Stimulated activated CD8-positive, alpha-beta memory T cell treated with anti-CD3 and anti-CD28 coated beads, Interleukin-2, amount 100 ng/mL, for 1 hour (primary cell): Measurements from ENCODE around the gene GJA4.
"Not testable (repeated sequence)": the region's sequence is repeated elsewhere in the genome, so short reads cannot be mapped to it uniquely, and the experiment has no call there.

Experiments
- DNase-seq, 2 donors: peaks; one replicate each; pipeline ENCODE4 v3.0.0-alpha.2; 2020; ENCODE audit warnings: low read depth in 2 of 2

Gene GJA4

GRCh38 chr1:34770891-34771504 is 21.8 kb upstream of the GJA4 start:
- no peak for DNase-seq

GRCh38 chr1:34771573-34772371 is 21.0 kb upstream of the GJA4 start:
- no peak for DNase-seq

DNA sequence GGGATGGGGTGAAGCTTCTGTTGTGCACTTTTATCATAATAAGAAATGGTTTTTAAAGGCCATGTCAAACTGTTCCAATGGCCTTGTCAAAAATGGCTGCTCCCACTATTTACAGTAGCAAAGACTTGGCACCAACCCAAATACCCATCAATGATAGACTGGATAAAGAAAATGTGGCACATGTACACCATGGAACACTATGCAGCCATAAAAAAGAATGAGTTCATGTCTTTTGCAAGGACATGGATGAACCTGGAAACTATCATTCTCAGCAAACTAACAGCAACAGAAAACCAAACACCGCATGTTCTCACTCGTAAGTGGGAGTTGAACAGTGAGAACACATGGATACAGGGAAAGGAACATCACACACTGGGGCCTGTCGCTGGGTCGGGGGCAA is 19.7 kb upstream of the GJA4 start:
- DNase-seq = not testable (repeated sequence)

DNA sequence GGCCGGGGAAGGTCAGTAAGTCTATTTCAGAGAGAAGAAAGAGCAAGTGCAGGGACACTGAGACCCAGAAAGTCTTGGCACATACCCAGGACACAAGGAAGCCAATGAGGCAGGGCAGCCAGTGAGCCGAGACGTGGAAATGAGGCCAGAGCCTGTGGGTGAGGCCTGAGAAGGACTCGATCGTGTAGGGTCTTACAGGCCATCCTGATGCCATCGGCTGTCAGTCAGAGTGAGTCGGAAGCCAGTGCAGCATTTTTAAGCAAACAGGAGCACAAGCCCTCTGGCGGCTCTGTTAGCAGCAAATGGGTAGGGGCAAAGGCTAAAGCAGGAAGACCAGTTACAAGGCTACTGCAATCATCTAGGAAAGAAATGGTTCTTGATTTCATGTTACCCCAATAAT is 17.8 kb upstream of the GJA4 start:
- no peak for DNase-seq

GRCh38 chr1:34776911-34777310 is 15.9 kb upstream of the GJA4 start:
- DNase-seq = no peak

- no peak for DNase-seq
Measured at GRCh38 chr1:34777519-34778321, 15.1 kb upstream of the GJA4 start.

DNA sequence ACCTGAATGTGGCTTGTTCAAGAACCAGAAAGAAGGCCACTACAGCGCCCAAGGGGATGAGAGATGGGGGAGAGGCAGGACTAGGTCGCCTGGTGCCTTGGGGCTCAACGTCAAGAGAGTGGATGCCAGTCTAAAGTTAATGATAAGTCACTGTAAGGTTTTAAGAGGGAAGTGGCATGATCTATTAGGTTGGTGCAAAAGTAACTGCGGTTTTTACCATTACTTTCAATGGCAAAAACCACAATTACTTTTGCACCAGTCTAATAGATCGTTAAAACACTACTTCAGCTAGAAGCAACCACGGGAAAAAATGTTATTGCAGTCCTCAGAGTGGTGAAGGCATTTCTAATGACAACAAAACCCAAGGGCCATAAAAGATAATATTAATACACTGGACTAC is 14.4 kb upstream of the GJA4 start:
- no peak for DNase-seq

DNA sequence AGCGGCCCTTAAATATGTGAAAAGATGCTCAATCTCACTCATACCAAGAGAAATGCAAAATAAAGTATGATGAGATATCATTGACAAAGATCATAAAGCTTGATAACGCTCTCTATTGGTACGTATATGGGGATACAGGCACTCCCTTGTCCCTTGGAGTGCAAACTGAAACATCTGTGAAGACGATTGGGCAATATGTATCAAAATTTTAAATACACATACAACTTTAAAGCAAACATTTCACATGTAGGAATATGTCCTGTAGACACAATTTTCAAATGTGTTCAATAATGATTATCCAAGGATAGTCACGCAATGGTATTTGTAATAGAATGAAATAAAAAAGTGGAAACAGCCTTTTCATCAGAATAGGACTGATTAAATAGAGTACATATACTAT is 13.8 kb upstream of the GJA4 start:
- DNase-seq = no peak

DNA sequence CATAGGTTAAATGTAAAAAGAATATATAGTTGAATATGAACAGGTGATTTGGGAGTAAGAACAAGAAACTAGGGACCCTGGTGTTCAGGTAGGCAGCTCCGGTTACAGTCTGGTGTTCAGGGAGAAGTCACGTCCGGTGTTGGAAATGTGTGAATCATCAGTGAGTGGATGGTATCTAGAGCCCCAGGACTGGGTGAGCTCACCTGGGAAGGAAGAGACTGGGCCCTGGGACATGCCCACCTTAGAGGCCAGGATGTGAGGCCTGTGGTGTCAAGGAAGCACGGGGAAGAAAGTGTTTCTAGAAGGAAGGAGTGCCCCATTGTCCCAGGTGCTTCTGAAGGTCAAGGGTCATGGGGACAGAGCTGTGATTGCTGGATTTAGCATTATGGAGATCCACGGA is 13.3 kb upstream of the GJA4 start:
- no peak for DNase-seq

DNA sequence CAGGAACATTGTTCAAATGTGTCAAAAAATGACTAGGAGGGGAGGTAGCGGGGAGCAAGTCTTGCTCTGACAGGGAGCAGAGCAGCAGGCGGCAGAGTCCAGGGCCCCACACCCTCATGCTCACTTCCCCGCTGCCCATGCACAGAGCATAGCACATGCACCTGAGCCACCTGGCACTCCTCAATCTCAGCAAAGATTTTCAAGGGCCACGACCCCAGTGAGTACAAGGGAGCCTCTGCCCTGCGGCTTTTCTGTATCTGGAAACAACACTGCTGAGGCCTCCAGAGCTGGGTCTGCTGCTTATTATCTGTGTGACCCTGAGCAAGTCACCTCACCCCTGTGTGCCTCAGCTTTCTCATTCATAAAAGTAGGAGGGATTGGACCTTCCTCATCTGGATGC is 12.8 kb upstream of the GJA4 start:
- no peak for DNase-seq

- DNase-seq = no peak
Measured at GRCh38 chr1:34780528-34780927, 12.3 kb upstream of the GJA4 start.

DNA sequence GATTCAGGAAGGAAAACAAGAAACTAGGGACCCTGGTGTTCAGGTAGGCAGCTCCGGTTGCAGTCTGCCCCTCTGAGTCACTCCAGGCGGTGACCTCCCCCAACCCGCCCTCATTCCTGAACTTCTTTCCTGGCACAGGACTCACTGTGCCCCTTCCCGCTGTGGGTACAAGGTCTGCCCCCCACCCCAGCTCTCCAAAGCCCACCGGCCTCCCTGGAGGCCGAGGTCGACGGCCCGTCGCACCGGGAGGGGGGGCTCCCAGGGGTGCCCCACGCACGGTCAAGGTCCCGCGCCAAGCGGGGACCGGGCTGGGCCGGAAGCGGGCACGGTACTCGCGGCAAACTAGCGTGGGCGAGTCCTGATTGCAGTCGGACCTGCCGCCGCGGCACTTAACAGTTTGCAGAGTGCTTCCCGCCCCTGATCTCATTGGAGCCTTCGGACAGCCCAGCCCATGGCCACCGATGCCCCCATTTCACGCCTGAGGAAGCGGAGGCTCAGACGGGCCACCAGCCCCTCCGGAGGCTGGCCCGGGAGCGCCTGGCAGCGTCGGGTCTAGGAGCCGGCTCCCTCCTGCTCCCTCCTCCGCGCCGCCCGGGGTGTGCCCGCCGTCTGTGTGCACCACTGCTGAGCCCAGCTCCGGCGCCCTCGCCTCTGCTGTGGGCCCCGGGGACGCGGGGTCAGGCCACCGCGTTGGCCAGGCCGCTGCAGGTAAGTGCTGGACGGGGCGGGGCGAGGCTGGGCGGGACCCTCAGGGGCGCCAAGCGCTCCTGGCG is 11.5 kb upstream of the GJA4 start, which contains the start of gene GJB3:
TSS of gene GJB3 (plus strand) at position 144 of the 773 bp plus-strand sequence. CDS start 3,549 bp downstream, outside the sequence.
- no peak for DNase-seq

- no peak for DNase-seq
Measured at GRCh38 chr1:34781844-34782391, 10.9 kb upstream of the GJA4 start.

DNA sequence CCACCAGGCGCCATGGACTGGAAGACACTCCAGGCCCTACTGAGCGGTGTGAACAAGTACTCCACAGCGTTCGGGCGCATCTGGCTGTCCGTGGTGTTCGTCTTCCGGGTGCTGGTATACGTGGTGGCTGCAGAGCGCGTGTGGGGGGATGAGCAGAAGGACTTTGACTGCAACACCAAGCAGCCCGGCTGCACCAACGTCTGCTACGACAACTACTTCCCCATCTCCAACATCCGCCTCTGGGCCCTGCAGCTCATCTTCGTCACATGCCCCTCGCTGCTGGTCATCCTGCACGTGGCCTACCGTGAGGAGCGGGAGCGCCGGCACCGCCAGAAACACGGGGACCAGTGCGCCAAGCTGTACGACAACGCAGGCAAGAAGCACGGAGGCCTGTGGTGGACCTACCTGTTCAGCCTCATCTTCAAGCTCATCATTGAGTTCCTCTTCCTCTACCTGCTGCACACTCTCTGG is 8.0 kb upstream of the GJA4 start:
- DNase-seq = no peak

GRCh38 chr1:34785231-34785874 is 7.4 kb upstream of the GJA4 start:
- no peak for DNase-seq

GRCh38 chr1:34785875-34786470 is 6.8 kb upstream of the GJA4 start:
- no peak for DNase-seq

DNA sequence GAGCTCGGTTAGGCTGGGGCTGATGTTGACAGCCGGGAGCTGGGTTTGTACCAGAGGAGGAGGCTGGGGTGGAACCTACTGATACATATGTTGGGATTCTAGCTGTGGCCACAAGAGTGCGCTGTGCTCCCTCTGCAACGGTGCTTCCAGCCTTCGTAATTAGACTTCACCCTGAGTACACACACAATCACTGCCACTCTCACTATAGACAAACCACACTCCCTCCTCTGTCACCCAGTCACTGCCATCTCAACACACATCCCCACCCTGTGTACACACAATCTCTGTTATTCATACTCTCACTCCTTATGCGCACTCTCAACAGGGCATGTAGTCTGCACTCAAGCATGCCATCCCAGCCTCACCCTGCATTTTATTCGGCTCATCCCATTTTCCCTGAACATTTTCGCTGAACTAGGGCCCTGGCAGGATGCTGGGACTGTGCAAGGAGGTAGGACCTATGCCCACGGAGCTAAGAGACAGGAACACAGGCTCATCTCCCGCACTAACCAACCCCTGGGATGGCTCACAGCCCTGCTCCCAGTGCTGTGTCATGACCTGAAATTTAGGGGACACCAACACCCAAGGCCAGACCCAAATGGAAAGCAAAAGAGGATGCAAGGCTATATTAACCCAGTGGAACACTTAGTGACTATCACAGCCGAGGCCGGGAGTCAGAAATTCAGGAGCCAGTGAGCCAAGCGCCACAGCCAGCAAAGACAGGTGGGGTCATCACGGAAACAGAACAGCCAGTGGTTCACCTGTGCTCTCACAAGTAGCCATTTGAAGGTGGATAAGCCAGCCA is 6.1 kb upstream of the GJA4 start:
- DNase-seq = peak; percentile 17 to 28

- DNase-seq = no peak
Measured at GRCh38 chr1:34787461-34788420, 5.1 kb upstream of the GJA4 start.
